C4-2B (cell line): ENCODE results near the gene IL1RAPL2.

ENCODE experiments used
- ZFX ChIP-seq: fragments of 450-650 bp; IDR thresholded peaks from 2 replicates; pipeline ENCODE4 v1.6.1; 2017
- TF ChIP-seq, protein P1 (sequence below): fragments of 450-650 bp; conservative IDR thresholded peaks from 2 replicates; pipeline ENCODE4 v1.5.1; 2017; ENCODE audit warnings: mild to moderate bottlenecking

DNA sequence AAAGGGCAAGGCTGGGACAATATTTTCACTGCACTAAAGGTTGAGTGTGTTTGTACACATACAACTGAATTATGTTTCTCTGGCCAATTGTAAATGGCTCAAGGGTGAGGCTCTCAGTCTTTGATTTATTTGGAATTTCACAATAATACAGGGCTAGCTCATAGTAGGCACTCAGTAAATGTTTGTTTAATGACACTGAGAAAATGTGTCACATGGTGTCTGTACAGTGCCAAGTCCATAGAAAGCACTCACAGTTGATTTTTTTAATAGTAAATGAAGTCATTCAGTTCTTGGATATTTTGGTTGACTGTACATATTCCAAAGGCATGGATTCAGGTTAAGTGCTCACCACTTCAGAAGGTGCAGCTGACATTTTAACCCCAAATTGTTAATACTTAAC lies 176.4 kb downstream of the IL1RAPL2 start:
- TF ChIP-seq, protein P1, sequence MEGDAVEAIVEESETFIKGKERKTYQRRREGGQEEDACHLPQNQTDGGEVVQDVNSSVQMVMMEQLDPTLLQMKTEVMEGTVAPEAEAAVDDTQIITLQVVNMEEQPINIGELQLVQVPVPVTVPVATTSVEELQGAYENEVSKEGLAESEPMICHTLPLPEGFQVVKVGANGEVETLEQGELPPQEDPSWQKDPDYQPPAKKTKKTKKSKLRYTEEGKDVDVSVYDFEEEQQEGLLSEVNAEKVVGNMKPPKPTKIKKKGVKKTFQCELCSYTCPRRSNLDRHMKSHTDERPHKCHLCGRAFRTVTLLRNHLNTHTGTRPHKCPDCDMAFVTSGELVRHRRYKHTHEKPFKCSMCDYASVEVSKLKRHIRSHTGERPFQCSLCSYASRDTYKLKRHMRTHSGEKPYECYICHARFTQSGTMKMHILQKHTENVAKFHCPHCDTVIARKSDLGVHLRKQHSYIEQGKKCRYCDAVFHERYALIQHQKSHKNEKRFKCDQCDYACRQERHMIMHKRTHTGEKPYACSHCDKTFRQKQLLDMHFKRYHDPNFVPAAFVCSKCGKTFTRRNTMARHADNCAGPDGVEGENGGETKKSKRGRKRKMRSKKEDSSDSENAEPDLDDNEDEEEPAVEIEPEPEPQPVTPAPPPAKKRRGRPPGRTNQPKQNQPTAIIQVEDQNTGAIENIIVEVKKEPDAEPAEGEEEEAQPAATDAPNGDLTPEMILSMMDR, result no peak
- TF ChIP-seq ZFX, result no peak
